Right kidney (tissue), 9 donors: ENCODE measurements around the gene CCNB3.
"Not testable (repeated sequence)": the region's sequence is repeated elsewhere in the genome, so short reads cannot be mapped to it uniquely, and the experiment has no call there.

Experiments used
- DNase-seq: peaks from one replicate; pipeline ENCODE4 v3.0.0-alpha.2; 2016
- long read RNA-seq, 8 donors: transcript quantifications; one replicate each; lab custom pipeline, GENCODE V29; 2026

CCNB3 gene
- long read RNA-seq, donor 1 = 0 reads
- long read RNA-seq, donor 2 = 0 reads
- long read RNA-seq, donor 3 = 0 reads
- long read RNA-seq, donor 4 = 0 reads
- long read RNA-seq, donor 5 = 0 reads
- long read RNA-seq, donor 6, partial matches to known transcripts = 0 of 1 reads
- long read RNA-seq, donor 6, other reads (novel, unspliced or antisense) = 0 of 1 reads
- long read RNA-seq, donor 7 = 0 reads
- long read RNA-seq, donor 8 = 0 reads

- peak; percentile 68 for DNase-seq
Measured at GRCh38 chrX:50204364-50204899, at the start of gene CCNB3. TSS of gene CCNB3 (plus strand) at chrX:50204765. CDS start at chrX:50285164, 80,399 bp downstream.

GRCh38 chrX:50157545-50158135, 46.9 kb upstream of the CCNB3 start:
- no peak for DNase-seq

DNA sequence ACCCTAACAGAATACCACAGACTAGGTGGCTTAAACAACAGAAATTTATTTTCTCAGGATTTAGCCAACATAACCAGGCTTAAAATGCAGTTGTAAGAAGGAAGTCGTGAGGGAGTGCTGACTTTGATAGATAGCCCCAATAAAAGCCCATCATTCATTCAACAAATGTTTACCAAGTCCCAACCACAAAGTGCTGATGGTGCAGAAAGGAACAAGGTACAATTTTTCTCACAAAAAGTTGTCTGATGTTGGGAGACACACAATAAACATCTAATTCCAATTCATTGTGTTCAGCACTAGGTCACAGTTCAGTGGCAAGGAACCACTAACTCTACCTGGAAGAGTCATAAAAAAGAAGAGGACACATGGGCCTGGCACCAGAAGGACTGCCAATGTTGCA, 46.0 kb upstream of the CCNB3 start:
- no peak for DNase-seq

DNA sequence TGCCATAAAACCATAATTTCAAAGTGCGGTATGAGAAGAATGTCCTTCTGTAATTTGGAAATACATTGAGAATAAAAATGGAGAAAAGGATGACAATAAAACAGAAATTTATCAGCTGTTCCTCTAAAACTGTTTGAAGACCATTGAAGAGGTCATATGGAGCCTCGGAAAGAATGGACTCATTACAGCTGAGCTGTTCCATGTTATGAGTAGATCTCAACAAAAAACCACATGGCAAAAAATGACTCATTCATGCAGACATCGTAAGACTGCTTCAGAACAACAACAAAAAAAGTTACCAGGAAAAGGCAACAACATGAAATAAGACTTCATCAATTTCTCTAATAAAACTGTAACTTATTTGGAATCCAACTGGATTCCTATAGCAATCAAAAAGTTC, 43.4 kb upstream of the CCNB3 start:
- DNase-seq = no peak

GRCh38 chrX:50165727-50166126, 38.8 kb upstream of the CCNB3 start:
- no peak for DNase-seq

DNA sequence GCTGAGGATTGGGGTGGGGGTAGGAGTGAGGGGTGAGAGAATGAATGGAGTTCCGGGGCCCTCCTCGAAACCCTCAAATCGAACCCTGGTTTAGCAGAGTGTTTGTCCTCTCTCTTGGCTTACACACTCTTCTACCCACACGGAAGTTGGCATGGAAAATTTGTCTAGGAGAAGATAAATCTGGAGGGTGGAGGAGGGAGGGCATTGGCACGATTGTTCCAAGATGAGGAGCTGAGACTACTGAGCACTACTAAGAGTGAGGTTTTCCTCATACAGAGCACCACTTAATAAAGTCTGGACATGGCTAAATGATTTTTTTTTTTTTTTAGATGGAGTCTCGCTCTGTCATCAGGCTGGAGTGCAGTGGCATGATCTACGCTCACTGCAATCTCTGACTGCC, 37.2 kb upstream of the CCNB3 start:
- DNase-seq = no peak

DNA sequence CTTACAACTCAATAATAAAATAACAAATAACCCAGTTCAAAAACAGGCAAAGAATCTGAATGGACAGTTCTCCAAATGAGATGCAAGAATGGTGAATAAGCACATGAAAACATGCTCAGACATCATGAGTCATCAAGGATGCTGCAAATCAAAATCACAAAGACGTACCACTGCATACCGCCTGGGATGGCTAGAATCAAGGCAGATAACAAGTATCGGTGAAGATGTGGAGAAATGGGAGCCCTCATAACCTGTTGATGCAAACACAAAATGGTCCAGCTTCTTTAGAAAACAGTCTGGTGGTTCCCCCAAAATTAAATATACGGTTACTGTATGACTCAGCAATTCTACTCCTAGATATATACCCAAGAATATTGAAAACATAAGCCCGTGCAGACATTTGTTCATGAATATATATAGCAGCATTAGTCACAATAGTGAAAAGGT, 36.3 kb upstream of the CCNB3 start:
- DNase-seq = no peak

DNA sequence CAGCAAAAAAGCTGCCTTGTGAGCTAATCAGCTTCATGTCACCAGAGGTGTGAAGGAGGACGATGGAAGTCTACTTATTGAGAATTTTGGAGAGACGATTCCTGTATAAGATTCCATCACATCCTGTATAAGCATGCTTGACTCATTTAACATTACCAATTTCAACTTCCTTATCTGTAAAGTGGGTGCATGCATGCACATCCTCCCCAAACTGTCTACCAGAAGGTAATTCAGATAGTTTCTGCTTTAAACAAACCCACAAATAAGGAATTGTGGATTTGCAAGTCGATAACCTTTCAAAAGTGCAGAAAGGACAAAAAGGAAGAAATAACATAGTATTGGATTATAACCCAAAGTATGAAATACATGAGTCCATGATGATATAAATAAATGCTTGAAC, 34.8 kb upstream of the CCNB3 start:
- DNase-seq = no peak

DNA sequence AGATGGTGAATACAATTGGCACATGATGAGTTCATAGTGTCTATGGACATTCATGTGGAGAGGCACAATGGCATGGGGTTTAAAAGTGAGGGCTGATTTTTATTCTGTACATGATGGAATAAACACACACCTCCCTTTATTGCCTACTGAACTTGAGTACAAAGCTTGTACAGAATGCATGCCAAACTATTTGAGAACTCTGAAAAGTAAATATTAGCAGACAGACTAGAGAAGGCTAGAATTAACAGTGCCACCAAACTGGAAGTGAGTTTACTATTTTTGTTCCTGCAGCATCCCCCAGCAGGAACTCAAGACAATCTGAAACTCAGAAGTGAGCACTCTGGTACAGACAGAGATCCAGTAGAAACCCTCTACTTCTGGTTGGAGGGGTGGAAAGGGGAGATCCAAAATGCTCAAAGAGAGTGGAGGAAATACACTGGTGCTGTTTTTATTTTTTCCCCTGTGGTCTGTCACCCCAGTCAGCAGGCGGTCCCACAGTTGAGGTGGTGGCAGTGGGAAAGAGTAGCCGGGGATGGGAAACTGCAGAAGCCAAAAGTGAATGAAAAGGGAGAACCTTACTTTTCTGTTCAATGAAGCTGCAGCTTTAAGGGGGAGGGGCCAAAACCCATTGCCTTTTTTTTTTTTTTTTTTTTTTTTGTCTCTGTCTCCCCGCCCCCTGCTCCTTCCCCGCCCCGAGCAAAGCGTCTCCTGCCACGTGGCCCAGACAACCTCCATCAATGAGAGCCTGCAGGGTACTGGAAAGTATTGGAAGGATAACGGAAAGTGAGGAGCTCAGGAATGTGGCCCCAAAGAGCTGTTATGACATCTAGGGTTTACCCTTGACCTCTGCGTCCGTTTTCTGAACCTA, 24.3 kb upstream of the CCNB3 start:
- DNase-seq = no peak

DNA sequence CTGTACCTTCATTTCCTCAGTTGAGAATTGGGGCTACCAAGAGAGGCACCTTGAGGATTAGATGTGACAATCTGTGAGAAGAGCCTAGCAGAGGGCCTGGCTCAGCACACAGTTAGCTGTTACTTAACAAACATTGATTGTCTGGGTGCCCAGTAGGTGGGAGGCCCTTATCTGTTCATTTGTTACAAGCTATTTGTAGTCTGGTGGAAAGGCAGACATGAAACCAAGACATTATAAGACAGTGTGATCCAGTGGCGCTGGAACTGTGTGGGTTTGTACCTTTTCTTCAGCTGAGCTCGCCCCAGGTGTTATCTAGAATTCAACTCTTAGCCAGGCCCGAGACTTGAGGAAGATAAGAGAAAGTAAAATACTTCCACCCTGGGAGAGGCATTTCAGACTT, 20.7 kb upstream of the CCNB3 start:
- no peak for DNase-seq

- DNase-seq = no peak
Measured at GRCh38 chrX:50188859-50189600, 15.5 kb upstream of the CCNB3 start.

DNA sequence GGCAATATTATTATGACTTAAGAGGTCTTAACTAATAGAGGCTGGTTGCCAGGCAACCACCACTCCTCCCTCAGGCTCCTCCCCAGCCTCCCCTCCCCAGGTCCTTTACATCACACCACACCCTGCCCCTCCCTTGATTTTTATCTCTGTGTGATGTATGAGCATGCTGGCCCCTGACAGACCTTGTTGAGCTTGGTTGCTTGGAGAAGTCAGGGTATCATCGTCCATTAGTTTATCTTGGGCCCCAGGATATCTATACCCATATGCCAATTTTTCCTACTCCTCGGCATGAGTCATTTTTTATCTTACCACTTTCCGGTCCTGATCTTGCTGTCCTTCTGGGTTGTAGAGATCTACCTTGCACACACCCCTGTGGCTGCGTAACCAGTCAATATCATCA, 6.2 kb upstream of the CCNB3 start:
- DNase-seq = no peak

DNA sequence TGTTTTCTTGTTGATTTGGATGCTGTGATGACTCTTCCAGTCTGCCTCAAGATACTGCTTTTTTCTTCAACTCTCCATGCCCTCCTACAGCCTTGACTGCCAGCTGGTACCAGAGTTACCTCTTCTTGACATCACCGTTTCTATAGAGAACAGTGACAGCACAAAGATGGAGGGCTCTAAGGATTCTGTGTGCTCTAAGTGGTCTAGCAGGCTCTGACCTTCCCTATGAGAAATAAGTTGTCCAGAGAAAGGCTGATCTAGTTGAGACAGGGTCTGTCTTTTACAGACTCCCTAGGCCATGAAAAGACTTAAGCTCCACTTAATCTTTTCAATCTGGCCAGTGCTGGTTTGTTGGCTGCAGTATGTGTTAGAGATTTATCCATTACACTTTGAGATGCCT, 3.7 kb upstream of the CCNB3 start, which contains the start of gene AKAP4:
Gene AKAP4, minus strand, starts transcription at position 101 of the 400 bp plus-strand sequence. CDS start 118 bp downstream, outside the sequence.
- no peak for DNase-seq

GRCh38 chrX:50202539-50202938, 2.0 kb upstream of the CCNB3 start:
- DNase-seq = no peak

- DNase-seq = no peak
Measured at GRCh38 chrX:50206753-50207152, 2.2 kb downstream of the CCNB3 start.

GRCh38 chrX:50211510-50211909, 6.9 kb downstream of the CCNB3 start:
- DNase-seq = no peak

- no peak for DNase-seq
Measured at GRCh38 chrX:50281253-50281652, 76.7 kb downstream of the CCNB3 start.

- no peak for DNase-seq
Measured at GRCh38 chrX:50327235-50327634, 122.7 kb downstream of the CCNB3 start.

- DNase-seq = not testable (repeated sequence)
Measured at GRCh38 chrX:50332668-50333067, 128.1 kb downstream of the CCNB3 start.

DNA sequence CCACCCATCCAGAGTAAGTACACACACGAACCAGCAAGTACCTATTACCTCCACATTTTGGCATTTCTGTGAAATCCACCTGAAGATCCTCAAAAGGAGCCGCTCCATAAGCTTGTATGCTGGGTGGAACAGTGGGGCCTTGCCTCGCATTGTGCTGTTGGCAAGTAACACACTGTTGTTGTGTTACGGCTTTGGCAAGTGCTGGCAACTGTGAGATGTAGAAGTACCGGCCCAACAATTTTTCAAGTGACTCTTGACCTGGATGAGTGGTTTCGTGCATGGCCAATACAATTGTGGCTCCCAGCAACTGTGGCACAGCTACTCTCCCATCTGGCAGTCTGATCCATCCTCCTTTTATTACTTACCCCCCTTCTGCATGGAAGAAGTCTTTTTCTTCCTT, 128.7 kb downstream of the CCNB3 start:
- DNase-seq = no peak

DNA sequence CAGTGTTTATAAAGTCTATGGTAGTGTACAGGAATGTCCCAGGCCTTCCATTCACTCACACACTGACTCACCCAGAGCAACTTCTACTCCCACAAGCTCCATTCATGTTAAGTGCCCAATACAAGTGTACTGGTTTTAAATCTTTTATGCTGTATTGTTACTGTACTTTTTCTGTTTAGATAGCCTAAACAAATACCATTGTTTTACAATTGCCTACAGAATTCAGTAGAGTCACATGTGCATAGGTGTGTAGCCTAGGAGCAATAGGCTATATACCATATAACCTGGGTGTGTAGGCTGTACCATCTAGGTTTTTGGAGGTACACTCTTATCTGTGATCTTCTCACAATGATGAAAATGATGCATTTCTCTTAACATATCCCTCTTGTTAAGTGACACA, 139.4 kb downstream of the CCNB3 start:
- DNase-seq = no peak

- DNase-seq = no peak
Measured at GRCh38 chrX:50372966-50373365, 168.4 kb downstream of the CCNB3 start.
